SH-SY5Y (cell line): ENCODE results near the gene EDN1.

Source experiments
- GATA2 ChIP-seq: IDR thresholded peaks from 2 replicates; pipeline ENCODE4 v1.6.1; 2011; ENCODE audit warnings: mild to moderate bottlenecking, low read depth, low read length
- GATA3 ChIP-seq: IDR thresholded peaks from 2 replicates; pipeline ENCODE4 v1.6.1; 2011; ENCODE audit warnings: low read depth, mild to moderate bottlenecking, low read length, moderate library complexity

EDN1 gene

GRCh38 chr6:12295558-12296254, 5.5 kb downstream of the EDN1 start:
- TF ChIP-seq GATA3 (no peak), GATA2 (no peak)

- no peak for TF ChIP-seq GATA3
- TF ChIP-seq GATA2 = no peak
Measured at GRCh38 chr6:12296255-12296573, 6.1 kb downstream of the EDN1 start.

DNA sequence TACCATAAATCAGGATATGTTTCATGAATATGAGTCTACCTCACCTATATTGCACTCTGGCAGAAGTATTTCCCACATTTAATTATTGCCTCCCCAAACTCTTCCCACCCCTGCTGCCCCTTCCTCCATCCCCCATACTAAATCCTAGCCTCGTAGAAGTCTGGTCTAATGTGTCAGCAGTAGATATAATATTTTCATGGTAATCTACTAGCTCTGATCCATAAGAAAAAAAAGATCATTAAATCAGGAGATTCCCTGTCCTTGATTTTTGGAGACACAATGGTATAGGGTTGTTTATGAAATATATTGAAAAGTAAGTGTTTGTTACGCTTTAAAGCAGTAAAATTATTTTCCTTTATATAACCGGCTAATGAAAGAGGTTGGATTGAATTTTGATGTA, 6.4 kb downstream of the EDN1 start:
- no peak for TF ChIP-seq GATA3
- no peak for TF ChIP-seq GATA2

DNA sequence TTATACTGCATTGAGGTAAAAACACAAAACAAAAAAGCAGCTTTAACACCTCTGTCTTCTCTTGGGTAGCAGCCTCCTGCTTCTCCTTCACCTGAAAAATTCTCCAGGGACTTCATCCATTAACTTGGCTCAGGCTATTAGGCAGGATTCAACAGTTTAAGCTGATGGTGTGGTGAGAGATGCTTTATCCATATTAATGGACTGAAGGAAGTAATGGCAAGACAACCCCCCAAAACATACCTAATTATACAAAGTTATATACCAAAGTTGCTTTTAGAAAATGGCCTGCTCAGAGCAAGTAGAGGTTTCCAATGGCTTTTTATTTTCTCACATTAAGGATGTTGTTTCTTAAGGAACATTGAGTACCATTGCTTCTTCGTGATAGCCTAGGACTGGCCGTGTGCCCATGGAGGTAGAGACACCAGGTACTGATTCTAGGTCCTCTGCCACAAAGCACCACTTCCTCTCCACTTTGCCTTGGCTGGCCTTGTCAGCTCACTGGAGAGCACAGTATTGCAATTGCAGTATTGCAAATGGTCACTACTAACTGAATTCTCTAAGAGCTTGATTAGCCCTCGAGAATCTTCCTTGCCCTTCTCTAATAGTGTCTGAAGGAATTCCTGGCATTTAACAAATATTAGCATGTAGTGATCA, 7.3 kb downstream of the EDN1 start:
- TF ChIP-seq GATA3 (no peak), GATA2 (no peak)

- TF ChIP-seq GATA3 (no peak), GATA2 (no peak)
Measured at GRCh38 chr6:12298017-12298978, 8.1 kb downstream of the EDN1 start.

DNA sequence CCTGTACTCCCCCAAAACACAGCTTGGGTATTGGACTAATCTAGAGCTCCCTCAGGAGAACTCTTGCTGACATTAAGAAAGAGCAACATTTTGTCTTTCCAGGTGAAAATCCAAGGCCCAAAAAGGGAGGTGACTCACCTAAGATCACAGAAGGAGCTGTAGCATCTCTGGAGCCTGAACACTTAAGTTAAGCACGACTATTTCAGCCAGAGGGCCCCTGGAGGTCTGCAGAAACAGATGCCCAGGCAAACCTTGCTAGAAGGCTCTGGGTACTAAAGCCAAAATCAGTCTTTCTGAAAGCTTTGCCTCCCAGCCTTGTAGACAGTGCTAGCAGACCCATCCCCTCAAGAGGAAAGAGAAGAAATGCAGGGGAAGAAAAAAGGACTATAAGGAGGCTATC, 8.8 kb downstream of the EDN1 start:
- TF ChIP-seq GATA2 (no peak), GATA3 (no peak)

GRCh38 chr6:12301018-12301417, 10.9 kb downstream of the EDN1 start:
- TF ChIP-seq GATA3 = no peak

GRCh38 chr6:12304487-12304886, 14.3 kb downstream of the EDN1 start:
- no peak for TF ChIP-seq GATA2
- TF ChIP-seq GATA3 = no peak

DNA sequence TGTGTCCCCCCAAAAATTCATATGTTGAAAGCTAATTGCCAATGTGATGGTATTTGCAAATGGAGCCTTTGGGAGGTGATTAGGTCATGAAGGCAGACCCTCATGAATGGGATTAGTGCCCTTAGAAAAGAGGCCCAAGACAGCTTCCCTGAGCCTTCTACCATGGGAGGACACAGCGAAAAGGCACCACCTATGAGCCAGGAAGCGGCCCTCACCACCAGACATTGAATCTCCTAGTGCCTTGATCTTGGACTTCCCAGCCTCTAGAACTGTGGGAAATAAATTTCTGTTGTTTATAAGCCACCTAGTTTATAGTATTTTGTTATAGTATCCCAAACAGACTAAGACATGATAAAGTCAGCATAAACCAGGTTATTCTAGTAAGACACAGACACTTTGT, 18.9 kb downstream of the EDN1 start:
- TF ChIP-seq GATA2 (no peak), GATA3 (no peak)

- no peak for TF ChIP-seq GATA2
- no peak for TF ChIP-seq GATA3
Measured at GRCh38 chr6:12311106-12311505, 20.9 kb downstream of the EDN1 start.

- TF ChIP-seq GATA3 (no peak), GATA2 (no peak)
Measured at GRCh38 chr6:12312736-12313135, 22.6 kb downstream of the EDN1 start.

DNA sequence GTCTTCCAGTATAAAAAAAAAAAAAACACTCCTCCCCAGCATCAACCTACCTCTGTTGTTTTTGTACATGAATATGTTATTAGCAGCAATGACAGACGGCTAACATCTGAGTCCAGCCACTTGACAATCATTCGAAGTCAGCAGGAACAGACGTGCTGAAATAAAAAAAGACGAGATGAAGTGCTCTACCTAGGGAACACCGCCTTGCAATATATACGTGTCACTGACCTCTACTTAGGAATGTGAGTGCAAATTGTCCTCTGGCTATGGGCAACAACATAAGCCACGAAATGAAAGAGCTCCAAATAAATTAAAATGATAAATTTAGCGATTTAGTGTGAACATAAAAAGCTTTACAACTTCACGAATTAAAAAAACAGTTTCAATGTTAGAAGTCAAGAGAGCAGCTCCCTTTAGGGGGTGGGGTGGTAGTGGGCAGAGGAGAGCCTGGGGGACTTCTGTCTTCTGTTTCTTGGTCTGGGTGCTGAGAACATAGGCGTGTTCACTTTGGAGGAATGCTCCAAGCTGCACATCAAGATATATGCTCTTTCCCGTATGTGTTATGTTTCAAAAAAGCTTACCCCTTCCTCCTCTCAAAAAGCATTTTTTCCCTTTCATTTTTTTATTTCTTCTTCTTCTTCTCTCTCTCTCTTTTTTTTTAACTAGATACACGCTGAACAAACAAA, 23.3 kb downstream of the EDN1 start:
- TF ChIP-seq GATA3 = no peak
- TF ChIP-seq GATA2 = no peak

- TF ChIP-seq GATA2 (no peak), GATA3 (no peak)
Measured at GRCh38 chr6:12313992-12314589, 23.9 kb downstream of the EDN1 start.

- TF ChIP-seq GATA3 (no peak), GATA2 (no peak)
Measured at GRCh38 chr6:12314751-12315150, 24.6 kb downstream of the EDN1 start.
